IMR-90 (cell line): ENCODE data around the gene BEND2. TPM values are rescaled to one million over a fixed set of nuclear protein-coding genes. Genes with fewer than 3 reads are reported as not detected.

ENCODE experiments used
- ATAC-seq: fragments of 200-7000 bp; cut with Tn5 transposase; 2 replicates; pipeline ENCODE4 v1.9.1; 2020; ENCODE audit warnings: low read depth, mild to moderate bottlenecking, moderate library complexity
- BruUV-seq: library from RNA; stranded (reverse); fragments of 400-500 nt; replicated peaks from 2 replicates; lab custom pipeline; 2021; lab: Mats Ljungman, UMichigan
- CTCF ChIA-PET: fragments of 300-600 bp; formaldehyde crosslinking; extraction: SDS; loops from one replicate; lab custom pipeline; 2021; ENCODE audit warnings: antibody characterized with exemption; lab: Yijun Ruan, JAX
- POLR2A ChIA-PET: fragments of 300-600 bp; sonication (Branson Sonifier 250); formaldehyde crosslinking; loops from one replicate; lab custom pipeline; 2022; ENCODE audit warnings: antibody characterized with exemption; ENCODE audit not compliant: unreplicated experiment; lab: Charles Lee
- DNase-seq: peaks from one replicate; pipeline ENCODE4 v3.0.0; 2013
- H2AFZ ChIP-seq: replicated peaks from 2 replicates; pipeline ENCODE3; 2013; ENCODE audit warnings: low read length, mild to moderate bottlenecking; ENCODE audit not compliant: poor library complexity
- H2AK5ac ChIP-seq: 2 replicates; pipeline ENCODE4 v1.6.1; 2013; ENCODE audit warnings: low read depth, low read length, inconsistent platforms
- H2AK9ac ChIP-seq: replicated peaks from 2 replicates; pipeline ENCODE3; 2013; ENCODE audit warnings: mild to moderate bottlenecking, low read depth, low read length, moderate library complexity; ENCODE audit not compliant: poor library complexity
- H2BK120ac ChIP-seq: 2 replicates; pipeline ENCODE4 v1.6.1; 2013; ENCODE audit warnings: low read depth, low read length, inconsistent platforms
- H2BK15ac ChIP-seq: 3 replicates; pipeline ENCODE4 v1.6.1; 2013; ENCODE audit warnings: low read depth, low read length, inconsistent platforms
- H2BK20ac ChIP-seq: 2 replicates; pipeline ENCODE4 v1.6.1; 2013; ENCODE audit warnings: low read depth, mild to moderate bottlenecking, inconsistent platforms, low read length, moderate library complexity
- H2BK5ac ChIP-seq: 2 replicates; pipeline ENCODE4 v1.6.1; 2013; ENCODE audit warnings: mild to moderate bottlenecking, low read depth, low read length, inconsistent platforms; ENCODE audit not compliant: poor library complexity, severe bottlenecking
- H3K14ac ChIP-seq: replicated peaks from 2 replicates; pipeline ENCODE4 v1.6.1; 2013; ENCODE audit warnings: low read depth, low read length, inconsistent platforms
- H3K18ac ChIP-seq: 2 replicates; pipeline ENCODE4 v1.6.1; 2013; ENCODE audit warnings: low read depth, low read length, control low read depth
- H3K23ac ChIP-seq: 2 replicates; pipeline ENCODE4 v1.6.1; 2013; ENCODE audit warnings: low read depth, low read length, inconsistent platforms
- H3K27ac ChIP-seq: 2 replicates; pipeline ENCODE4 v1.5.1; 2013; ENCODE audit warnings: mild to moderate bottlenecking, control low read depth, low read length; ENCODE audit not compliant: insufficient read depth
- H3K27me3 ChIP-seq: 2 replicates; pipeline ENCODE4 v1.6.1; 2013; ENCODE audit warnings: low read length; ENCODE audit not compliant: control insufficient read depth, insufficient read depth
- H3K36me3 ChIP-seq: 2 replicates; pipeline ENCODE4 v1.6.1; 2013; ENCODE audit warnings: low read length, mixed read lengths; ENCODE audit not compliant: control insufficient read depth, insufficient read depth
- H3K4ac ChIP-seq: 2 replicates; pipeline ENCODE4 v1.6.1; 2013; ENCODE audit warnings: low read depth, low read length, inconsistent platforms
- H3K4me1 ChIP-seq: 2 replicates; pipeline ENCODE4 v1.6.1; 2013; ENCODE audit warnings: low read length, mixed read lengths; ENCODE audit not compliant: control insufficient read depth, insufficient read depth
- H3K4me2 ChIP-seq: 2 replicates; pipeline ENCODE4 v1.6.1; 2013; ENCODE audit warnings: low read depth, mild to moderate bottlenecking, control low read depth, low read length, moderate library complexity
- H3K4me3 ChIP-seq: 2 replicates; pipeline ENCODE4 v1.5.1; 2013; ENCODE audit warnings: low read depth, mild to moderate bottlenecking, control low read depth, low read length, moderate library complexity; ENCODE audit not compliant: insufficient read depth
- H3K56ac ChIP-seq: 2 replicates; pipeline ENCODE4 v1.6.1; 2013; ENCODE audit warnings: low read length, inconsistent platforms; ENCODE audit not compliant: insufficient read depth; ENCODE audit errors: extremely low read depth
- H3K79me1 ChIP-seq, 2 experiments: 2 replicates each; pipeline ENCODE4 v1.6.1; 2013; ENCODE audit warnings: low read length in 2 of 2, inconsistent platforms in 1 of 2, low read depth in 1 of 2
- H3K9ac ChIP-seq: 2 replicates; pipeline ENCODE4 v1.6.1; 2013; ENCODE audit warnings: low read depth, low read length, control low read depth
- H3K9me1 ChIP-seq: 2 replicates; pipeline ENCODE4 v1.6.1; 2013; ENCODE audit warnings: low read length, inconsistent platforms; ENCODE audit not compliant: insufficient read depth
- H3K9me3 ChIP-seq: 2 replicates; pipeline ENCODE4 v1.6.1; 2013; ENCODE audit warnings: low read length; ENCODE audit not compliant: control insufficient read depth, insufficient read depth
- H4K20me1 ChIP-seq: 2 replicates; pipeline ENCODE4 v1.6.1; 2013; ENCODE audit warnings: low read length, inconsistent platforms; ENCODE audit not compliant: insufficient read depth
- H4K5ac ChIP-seq: 2 replicates; pipeline ENCODE4 v1.6.1; 2013; ENCODE audit warnings: mild to moderate bottlenecking, low read depth, low read length, control low read depth
- H4K8ac ChIP-seq, 2 experiments: 2 replicates each; pipeline ENCODE4 v1.6.1; 2013; ENCODE audit warnings: low read depth in 2 of 2, low read length in 2 of 2, control low read depth in 1 of 2, inconsistent platforms in 1 of 2
- H4K91ac ChIP-seq: 2 replicates; pipeline ENCODE4 v1.6.1; 2013; ENCODE audit warnings: low read depth, low read length, inconsistent platforms; ENCODE audit not compliant: insufficient read depth
- BHLHE40 ChIP-seq: fragments of 150-350 bp; IDR thresholded peaks from 2 replicates; pipeline ENCODE4 v1.6.1; 2016; ENCODE audit warnings: mild to moderate bottlenecking, low read depth, low read length
- CEBPB ChIP-seq: IDR thresholded peaks from 2 replicates; pipeline ENCODE4 v1.6.1; 2012; ENCODE audit warnings: low read depth, low read length, improper control_type of control experiment
- CHD1 ChIP-seq: IDR thresholded peaks from 2 replicates; pipeline ENCODE4 v1.6.1; 2012; ENCODE audit warnings: low read depth, low read length, improper control_type of control experiment
- FOS ChIP-seq: fragments of 150-350 bp; IDR thresholded peaks from 2 replicates; pipeline ENCODE4 v1.6.1; 2016; ENCODE audit warnings: low read depth, low read length
- MAFK ChIP-seq: IDR thresholded peaks from 2 replicates; pipeline ENCODE4 v1.6.1; 2012; ENCODE audit warnings: low read depth, low read length, improper control_type of control experiment
- MAZ ChIP-seq: IDR thresholded peaks from 2 replicates; pipeline ENCODE4 v1.6.1; 2012; ENCODE audit warnings: low read depth, mild to moderate bottlenecking, low read length, improper control_type of control experiment, moderate library complexity, borderline replicate concordance
- MXI1 ChIP-seq: IDR thresholded peaks from 2 replicates; pipeline ENCODE4 v1.6.1; 2012; ENCODE audit warnings: low read depth, mild to moderate bottlenecking, low read length, moderate library complexity, borderline replicate concordance
- NFE2L2 ChIP-seq: fragments of 150-350 bp; IDR thresholded peaks from 2 replicates; pipeline ENCODE4 v1.6.1; 2016; ENCODE audit warnings: low read depth, mild to moderate bottlenecking, low read length
- POLR2A ChIP-seq: IDR thresholded peaks from 2 replicates; pipeline ENCODE4 v1.6.1; 2012; ENCODE audit warnings: mild to moderate bottlenecking, low read depth, low read length
- RAD21 ChIP-seq: IDR thresholded peaks from 2 replicates; pipeline ENCODE4 v1.6.1; 2012; ENCODE audit warnings: low read length, improper control_type of control experiment
- RCOR1 ChIP-seq: IDR thresholded peaks from 2 replicates; pipeline ENCODE4 v1.6.1; 2012; ENCODE audit warnings: mild to moderate bottlenecking, low read length, improper control_type of control experiment; ENCODE audit not compliant: insufficient replicate concordance
- RFX5 ChIP-seq: IDR thresholded peaks from 2 replicates; pipeline ENCODE4 v1.8.0; 2012; ENCODE audit warnings: low read depth, mild to moderate bottlenecking, low read length, moderate library complexity
- SMC3 ChIP-seq: fragments of 150-350 bp; IDR thresholded peaks from 2 replicates; pipeline ENCODE4 v1.6.1; 2016; ENCODE audit warnings: low read depth, mild to moderate bottlenecking, antibody characterized with exemption, low read length, moderate library complexity
- USF2 ChIP-seq: fragments of 150-350 bp; IDR thresholded peaks from 2 replicates; pipeline ENCODE4 v1.6.1; 2017; ENCODE audit warnings: mild to moderate bottlenecking, antibody characterized with exemption, low read length, low read depth
- WGBS, 2 experiments: methylation state at CpG; one replicate each; pipeline versions ENCODE4 v1.1.5 to v1.1.7; 2013; ENCODE audit warnings: missing lambda C conversion rate in 2 of 2; ENCODE audit not compliant: insufficient read length in 1 of 2; ENCODE audit errors: extremely low coverage in 2 of 2; 5-methylcytosine and 5-hydroxymethylcytosine counted together
- dilution Hi-C: fragments of 300-500 bp; cut with HindIII; formaldehyde crosslinking; loops from one replicate; pipeline ENCODE4 v1.14.3; 2018; ENCODE audit warnings: low sequenced_read_pairs; ENCODE audit not compliant: unreplicated experiment
- in situ Hi-C: fragments of 300-500 bp; cut with MboI; formaldehyde crosslinking; loops from 3 replicates; pipeline ENCODE4 v1.14.3; 2019; ENCODE audit warnings: low sequenced_read_pairs, inconsistent platforms, mixed read lengths
- intact Hi-C: fragments of 100-400 bp; cut with micrococcal nuclease; formaldehyde crosslinking; loops from 2 replicates; pipeline ENCODE4 v1.10.0; 2022
- polyA plus RNA-seq, 3 experiments: library from polyadenylated mRNA; depleted of rRNA; stranded (reverse); fragments of >200 nt; gene quantifications; 2 replicates each; pipeline ENCODE4 v1.2.3, GENCODE V29; 2012; ENCODE audit warnings: low replicate concordance in 1 of 3
- total RNA-seq: library from RNA; depleted of rRNA; stranded (reverse); fragments of >200 nt; gene quantifications from 2 replicates; pipeline ENCODE4 v1.2.3, GENCODE V29; 2012
- TF ChIP-seq, protein P1 (sequence below): conservative IDR thresholded peaks from 2 replicates; pipeline ENCODE4 v1.5.1; 2012; ENCODE audit warnings: mild to moderate bottlenecking, low read depth, low read length, improper control_type of control experiment
- TF ChIP-seq, protein P2 (sequence below): fragments of 150-350 bp; IDR thresholded peaks from 2 replicates; pipeline ENCODE4 v1.6.1; 2016; ENCODE audit warnings: low read depth, mild to moderate bottlenecking, low read length, moderate library complexity, borderline replicate concordance

The BEND2 gene
- total and polyA plus RNA-seq, 2 of the 4 experiments (the other 2 are of a cell fraction): not detected

DNA sequence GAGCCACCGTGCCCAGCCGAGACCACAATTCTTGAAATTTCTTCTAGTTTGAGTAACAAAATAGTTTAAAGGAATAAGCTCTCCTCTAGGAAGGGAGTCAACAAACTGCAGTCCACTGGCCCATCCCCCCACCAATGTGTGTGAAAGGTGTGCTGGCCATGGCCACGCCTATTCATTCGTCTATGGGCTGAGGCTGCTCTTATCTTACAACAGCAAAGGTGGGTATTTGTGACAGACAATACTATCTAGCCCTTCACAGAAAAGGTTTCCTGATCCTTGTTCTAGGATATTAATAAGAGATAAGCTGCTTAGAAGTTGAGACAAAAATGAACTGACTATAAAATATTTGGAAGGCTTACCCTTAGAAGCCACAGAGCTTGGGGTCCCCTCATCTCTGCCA is 41.2 kb downstream of the BEND2 start:
- Histone ChIP-seq H3K9me1 (no peaks in the 10 kb centered on the region), H3K18ac (no peak overlapping the region), H2AFZ (no peak overlapping the region), H4K8ac (no peak overlapping the region), H3K79me1 (no peaks in the 10 kb centered on the region), H3K14ac (no peak overlapping the region), H4K20me1 (no peaks in the 10 kb centered on the region), H3K36me3 (no peaks in the 10 kb centered on the region), H3K9me3 (no peaks in the 10 kb centered on the region), H2BK120ac (no peak overlapping the region), H2BK5ac (no peak overlapping the region), H3K4me2 (no peak overlapping the region), H3K23ac (no peak overlapping the region), H3K56ac (no peak overlapping the region), H2AK5ac (no peak overlapping the region), H2AK9ac (no peak overlapping the region), H3K4me1 (no peaks in the 10 kb centered on the region), H4K91ac (no peak overlapping the region), H3K27ac (no peak overlapping the region), H3K4ac (no peak overlapping the region), H3K4me3 (no peak overlapping the region), H2BK20ac (no peak overlapping the region), H2BK15ac (no peak overlapping the region), H3K9ac (no peak overlapping the region), H4K5ac (no peak overlapping the region), H3K27me3 (no peaks in the 10 kb centered on the region)
- ChIA-PET CTCF (no interaction called here), POLR2A (no interaction called here)
- ATAC-seq: no peak
- dilution Hi-C loops (no loop called here), in situ Hi-C loops (no loop called here), intact Hi-C loops (no loop called here)
- no CpG with 5 or more reads among the region's 4 CpGs for WGBS, 2 experiments
- no peak for DNase-seq
- no peak for TF ChIP-seq SMC3
- no peak for TF ChIP-seq MAFK
- TF ChIP-seq POLR2A: no peak
- TF ChIP-seq MAZ: no peak
- TF ChIP-seq CHD1: no peak
- no peak for TF ChIP-seq MXI1
- TF ChIP-seq RCOR1: no peak
- TF ChIP-seq, protein P1, sequence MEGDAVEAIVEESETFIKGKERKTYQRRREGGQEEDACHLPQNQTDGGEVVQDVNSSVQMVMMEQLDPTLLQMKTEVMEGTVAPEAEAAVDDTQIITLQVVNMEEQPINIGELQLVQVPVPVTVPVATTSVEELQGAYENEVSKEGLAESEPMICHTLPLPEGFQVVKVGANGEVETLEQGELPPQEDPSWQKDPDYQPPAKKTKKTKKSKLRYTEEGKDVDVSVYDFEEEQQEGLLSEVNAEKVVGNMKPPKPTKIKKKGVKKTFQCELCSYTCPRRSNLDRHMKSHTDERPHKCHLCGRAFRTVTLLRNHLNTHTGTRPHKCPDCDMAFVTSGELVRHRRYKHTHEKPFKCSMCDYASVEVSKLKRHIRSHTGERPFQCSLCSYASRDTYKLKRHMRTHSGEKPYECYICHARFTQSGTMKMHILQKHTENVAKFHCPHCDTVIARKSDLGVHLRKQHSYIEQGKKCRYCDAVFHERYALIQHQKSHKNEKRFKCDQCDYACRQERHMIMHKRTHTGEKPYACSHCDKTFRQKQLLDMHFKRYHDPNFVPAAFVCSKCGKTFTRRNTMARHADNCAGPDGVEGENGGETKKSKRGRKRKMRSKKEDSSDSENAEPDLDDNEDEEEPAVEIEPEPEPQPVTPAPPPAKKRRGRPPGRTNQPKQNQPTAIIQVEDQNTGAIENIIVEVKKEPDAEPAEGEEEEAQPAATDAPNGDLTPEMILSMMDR: no peak
- TF ChIP-seq CEBPB: no peak
- TF ChIP-seq RFX5: no peak
- no peak for TF ChIP-seq RAD21
- no peak for TF ChIP-seq FOS
- TF ChIP-seq USF2: no peak
- TF ChIP-seq, protein P2, sequence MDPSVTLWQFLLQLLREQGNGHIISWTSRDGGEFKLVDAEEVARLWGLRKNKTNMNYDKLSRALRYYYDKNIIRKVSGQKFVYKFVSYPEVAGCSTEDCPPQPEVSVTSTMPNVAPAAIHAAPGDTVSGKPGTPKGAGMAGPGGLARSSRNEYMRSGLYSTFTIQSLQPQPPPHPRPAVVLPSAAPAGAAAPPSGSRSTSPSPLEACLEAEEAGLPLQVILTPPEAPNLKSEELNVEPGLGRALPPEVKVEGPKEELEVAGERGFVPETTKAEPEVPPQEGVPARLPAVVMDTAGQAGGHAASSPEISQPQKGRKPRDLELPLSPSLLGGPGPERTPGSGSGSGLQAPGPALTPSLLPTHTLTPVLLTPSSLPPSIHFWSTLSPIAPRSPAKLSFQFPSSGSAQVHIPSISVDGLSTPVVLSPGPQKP: no peak
- no peak for TF ChIP-seq NFE2L2
- no peak for TF ChIP-seq BHLHE40
- BruUV-seq: no TSS peak
